HepG2 (cell line): ENCODE results near the gene BOLL. TPM values are rescaled to one million over a fixed set of nuclear protein-coding genes. Genes with fewer than 3 reads are reported as not detected.

Experiments
- E2F5 ChIP-seq: sonication (generic); formaldehyde crosslinking; conservative IDR thresholded peaks from 2 replicates; pipeline ENCODE4 v1.4.0; 2020; ENCODE audit warnings: missing genetic modification reagents
- FOXK1 ChIP-seq: sonication (generic); formaldehyde crosslinking; IDR thresholded peaks from 2 replicates; pipeline ENCODE4 v1.4.0; 2020; ENCODE audit warnings: low read depth, missing genetic modification reagents, borderline replicate concordance
- GZF1 ChIP-seq: sonication (generic); formaldehyde crosslinking; IDR thresholded peaks from 2 replicates; pipeline ENCODE4 v1.5.1; 2020; ENCODE audit warnings: mild to moderate bottlenecking, missing genetic modification reagents
- MAFG ChIP-seq: sonication (generic); formaldehyde crosslinking; IDR thresholded peaks from 2 replicates; pipeline ENCODE4 v1.5.1; 2020; ENCODE audit warnings: mild to moderate bottlenecking, missing genetic modification reagents
- MBD4 ChIP-seq: IDR thresholded peaks from 2 replicates; pipeline ENCODE4 v1.6.1; 2012; ENCODE audit warnings: low read length, inconsistent platforms, borderline replicate concordance
- POGZ ChIP-seq: sonication (generic); formaldehyde crosslinking; IDR thresholded peaks from 2 replicates; pipeline ENCODE4 v1.4.0; 2020; ENCODE audit warnings: mild to moderate bottlenecking, missing genetic modification reagents
- RFX1 ChIP-seq: fragments of 450-650 bp; IDR thresholded peaks from 2 replicates; pipeline ENCODE4 v1.6.1; 2017
- SNAI1 ChIP-seq: sonication (generic); formaldehyde crosslinking; IDR thresholded peaks from 2 replicates; pipeline ENCODE4 v1.5.0; 2020; ENCODE audit warnings: mild to moderate bottlenecking, missing genetic modification reagents, borderline replicate concordance
- TEF ChIP-seq: sonication (generic); formaldehyde crosslinking; IDR thresholded peaks from 2 replicates; pipeline ENCODE4 v1.5.0; 2020; ENCODE audit warnings: missing genetic modification reagents
- TOE1 ChIP-seq: sonication (generic); formaldehyde crosslinking; IDR thresholded peaks from 2 replicates; pipeline ENCODE4 v1.4.0; 2020; ENCODE audit warnings: mild to moderate bottlenecking, missing genetic modification reagents
- YEATS4 ChIP-seq: sonication (generic); formaldehyde crosslinking; IDR thresholded peaks from 2 replicates; pipeline ENCODE4 v1.4.0; 2020; ENCODE audit warnings: missing genetic modification reagents, borderline replicate concordance
- ZBTB2 ChIP-seq: sonication (generic); formaldehyde crosslinking; IDR thresholded peaks from 2 replicates; pipeline ENCODE4 v1.8.0; 2022; ENCODE audit warnings: low read depth, missing genetic modification reagents
- ZMYM3 ChIP-seq: sonication (generic); formaldehyde crosslinking; IDR thresholded peaks from 2 replicates; pipeline ENCODE4 v1.5.1; 2020; ENCODE audit warnings: mild to moderate bottlenecking, missing genetic modification reagents
- ZNF24 ChIP-seq: fragments of 450-650 bp; IDR thresholded peaks from 2 replicates; pipeline ENCODE4 v1.6.1; 2017; ENCODE audit warnings: antibody characterized with exemption, mild to moderate bottlenecking
- ZNF354B ChIP-seq: sonication (generic); formaldehyde crosslinking; IDR thresholded peaks from 2 replicates; pipeline ENCODE4 v1.8.0; 2022; ENCODE audit warnings: mild to moderate bottlenecking, missing genetic modification reagents
- ZNF572 ChIP-seq: sonication (generic); formaldehyde crosslinking; IDR thresholded peaks from 2 replicates; pipeline ENCODE4 v1.5.1; 2020; ENCODE audit warnings: mild to moderate bottlenecking, missing genetic modification reagents
- ZNF598 ChIP-seq: sonication (generic); formaldehyde crosslinking; IDR thresholded peaks from 2 replicates; pipeline ENCODE4 v1.5.1; 2020; ENCODE audit warnings: mild to moderate bottlenecking, missing genetic modification reagents, borderline replicate concordance
- ZNF761 ChIP-seq: sonication (generic); formaldehyde crosslinking; conservative IDR thresholded peaks from 2 replicates; pipeline ENCODE4 v1.4.0; 2020; ENCODE audit warnings: mild to moderate bottlenecking, missing genetic modification reagents
- ZNF768 ChIP-seq: sonication (generic); formaldehyde crosslinking; IDR thresholded peaks from 2 replicates; pipeline ENCODE4 v1.4.0; 2020; ENCODE audit warnings: missing genetic modification reagents
- polyA plus RNA-seq, 8 experiments: library from polyadenylated mRNA; depleted of rRNA in 3 of 8; stranded (reverse) in 7 of 8; unstranded in 1 of 8; fragments of >200 nt; fragmentation: Illumina TruSeq in 4 of 8; extraction: Trizol in 4 of 8; gene quantifications; 2 replicates each; pipeline versions ENCODE4 v1.2.1 to v1.2.3, GENCODE V29; 2011 to 2016; ENCODE audit warnings: low read depth in 4 of 8, missing spikeins in 1 of 8, mixed read lengths in 1 of 8; ENCODE audit not compliant: insufficient read depth in 1 of 8
- total RNA-seq, 5 experiments: library from RNA; depleted of rRNA; stranded (reverse); fragments of >200 nt; fragmentation: Illumina TruSeq; extraction: Trizol; gene quantifications; 2 replicates each; pipeline ENCODE4 v1.2.3, GENCODE V29; 2016; ENCODE audit warnings: low read depth in 1 of 5
- TF ChIP-seq, protein P1 (sequence below): sonication (generic); formaldehyde crosslinking; IDR thresholded peaks from 2 replicates; pipeline ENCODE4 v1.5.0; 2020; ENCODE audit warnings: mild to moderate bottlenecking, missing genetic modification reagents
- TF ChIP-seq, protein P2 (sequence below): sonication (generic); formaldehyde crosslinking; conservative IDR thresholded peaks from 2 replicates; pipeline ENCODE4 v1.4.0; 2020; ENCODE audit warnings: missing genetic modification reagents

BOLL gene
- total and polyA plus RNA-seq, 2 of the 13 experiments (the other 11 are each of a cell fraction or from before 2014, with no cell fraction given): not detected

DNA sequence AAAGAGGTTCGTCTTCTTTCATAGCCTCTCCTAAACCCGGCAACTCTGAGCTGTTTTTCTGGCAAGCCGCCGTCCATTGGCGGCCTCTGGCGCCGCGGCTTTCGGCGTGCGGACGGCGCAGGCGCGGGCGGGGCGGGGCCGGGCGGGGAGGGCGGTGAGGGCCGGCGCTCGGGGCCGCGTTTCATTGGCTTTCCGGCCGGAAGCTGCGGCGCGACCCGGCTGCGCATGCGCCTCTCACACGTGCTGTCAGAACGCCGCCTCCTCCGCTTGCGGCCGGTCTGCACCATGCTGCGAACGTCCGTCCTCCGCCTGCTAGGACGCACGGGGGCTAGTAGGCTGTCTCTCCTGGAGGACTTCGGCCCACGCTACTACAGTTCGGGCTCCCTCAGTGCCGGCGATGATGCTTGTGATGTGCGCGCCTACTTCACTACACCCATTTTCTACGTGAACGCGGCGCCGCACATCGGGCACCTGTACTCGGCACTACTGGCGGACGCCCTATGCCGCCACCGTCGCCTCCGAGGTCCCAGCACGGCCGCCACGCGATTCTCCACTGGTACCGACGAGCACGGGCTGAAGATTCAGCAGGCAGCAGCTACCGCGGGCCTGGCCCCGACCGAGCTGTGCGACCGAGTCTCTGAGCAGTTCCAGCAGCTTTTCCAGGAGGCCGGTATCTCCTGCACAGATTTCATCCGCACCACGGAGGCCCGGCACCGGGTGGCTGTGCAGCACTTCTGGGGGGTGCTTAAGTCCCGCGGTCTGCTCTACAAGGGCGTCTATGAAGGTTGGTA is 79.8 kb downstream of the BOLL start, which contains the start of gene MARS2 (continued):
- TF ChIP-seq TEF (CRISPR knock-in tag) (no peak), ZBTB2 (CRISPR knock-in tag) (no peak; the same call in 1 of the 2 replicates), POGZ (CRISPR knock-in tag) (peak; percentile 78), ZNF761 (CRISPR knock-in tag) (no peak), ZNF598 (peak; percentile 45; the same call in 1 of the 2 replicates), RFX1 (no peak), FOXK1 (CRISPR knock-in tag) (peak; percentile 30; the same call in 1 of the 2 replicates), GZF1 (CRISPR knock-in tag) (no peak; the same call in 1 of the 2 replicates), MBD4 (no peak), ZMYM3 (CRISPR knock-in tag) (no peak; the same call in 1 of the 2 replicates), MAFG (CRISPR knock-in tag) (no peak), ZNF354B (CRISPR knock-in tag) (no peak), ZNF768 (CRISPR knock-in tag) (peak; percentile 77; the same call in 1 of the 2 replicates), ZNF24 (no peak), E2F5 (CRISPR knock-in tag) (no peak; the same call in 1 of the 2 replicates), SNAI1 (CRISPR knock-in tag) (0 out of 2 replicates have a peak, but pooled peaks have one; percentile 40), YEATS4 (CRISPR knock-in tag) (peak; percentile 83; the same call in 1 of the 2 replicates), TOE1 (no peak; the same call in 1 of the 2 replicates), ZNF572 (CRISPR knock-in tag) (no peak)
- TF ChIP-seq, protein P1, sequence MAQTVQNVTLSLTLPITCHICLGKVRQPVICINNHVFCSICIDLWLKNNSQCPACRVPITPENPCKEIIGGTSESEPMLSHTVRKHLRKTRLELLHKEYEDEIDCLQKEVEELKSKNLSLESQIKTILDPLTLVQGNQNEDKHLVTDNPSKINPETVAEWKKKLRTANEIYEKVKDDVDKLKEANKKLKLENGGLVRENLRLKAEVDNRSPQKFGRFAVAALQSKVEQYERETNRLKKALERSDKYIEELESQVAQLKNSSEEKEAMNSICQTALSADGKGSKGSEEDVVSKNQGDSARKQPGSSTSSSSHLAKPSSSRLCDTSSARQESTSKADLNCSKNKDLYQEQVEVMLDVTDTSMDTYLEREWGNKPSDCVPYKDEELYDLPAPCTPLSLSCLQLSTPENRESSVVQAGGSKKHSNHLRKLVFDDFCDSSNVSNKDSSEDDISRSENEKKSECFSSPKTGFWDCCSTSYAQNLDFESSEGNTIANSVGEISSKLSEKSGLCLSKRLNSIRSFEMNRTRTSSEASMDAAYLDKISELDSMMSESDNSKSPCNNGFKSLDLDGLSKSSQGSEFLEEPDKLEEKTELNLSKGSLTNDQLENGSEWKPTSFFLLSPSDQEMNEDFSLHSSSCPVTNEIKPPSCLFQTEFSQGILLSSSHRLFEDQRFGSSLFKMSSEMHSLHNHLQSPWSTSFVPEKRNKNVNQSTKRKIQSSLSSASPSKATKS (CRISPR knock-in tag): no peak; the same call in 1 of the 2 replicates
- TF ChIP-seq, protein P2, sequence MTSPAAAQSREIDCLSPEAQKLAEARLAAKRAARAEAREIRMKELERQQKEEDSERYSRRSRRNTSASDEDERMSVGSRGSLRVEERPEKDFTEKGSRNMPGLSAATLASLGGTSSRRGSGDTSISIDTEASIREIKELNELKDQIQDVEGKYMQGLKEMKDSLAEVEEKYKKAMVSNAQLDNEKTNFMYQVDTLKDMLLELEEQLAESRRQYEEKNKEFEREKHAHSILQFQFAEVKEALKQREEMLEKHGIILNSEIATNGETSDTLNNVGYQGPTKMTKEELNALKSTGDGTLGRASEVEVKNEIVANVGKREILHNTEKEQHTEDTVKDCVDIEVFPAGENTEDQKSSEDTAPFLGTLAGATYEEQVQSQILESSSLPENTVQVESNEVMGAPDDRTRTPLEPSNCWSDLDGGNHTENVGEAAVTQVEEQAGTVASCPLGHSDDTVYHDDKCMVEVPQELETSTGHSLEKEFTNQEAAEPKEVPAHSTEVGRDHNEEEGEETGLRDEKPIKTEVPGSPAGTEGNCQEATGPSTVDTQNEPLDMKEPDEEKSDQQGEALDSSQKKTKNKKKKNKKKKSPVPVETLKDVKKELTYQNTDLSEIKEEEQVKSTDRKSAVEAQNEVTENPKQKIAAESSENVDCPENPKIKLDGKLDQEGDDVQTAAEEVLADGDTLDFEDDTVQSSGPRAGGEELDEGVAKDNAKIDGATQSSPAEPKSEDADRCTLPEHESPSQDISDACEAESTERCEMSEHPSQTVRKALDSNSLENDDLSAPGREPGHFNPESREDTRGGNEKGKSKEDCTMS: no peak
